Nephron progenitor cell (in vitro differentiated cells): Measurements from ENCODE around the gene PFDN1.
A peak's percentile ranks its signal among the peaks of the same experiment; 100 is the strongest.

Experiments used
- DNase-seq: peaks from one replicate; pipeline ENCODE4 v3.0.0; 2021
- H3K27ac Mint-ChIP-seq: 2 replicates; pipeline ENCODE4 v1.8.0; 2021; ENCODE audit warnings: mild to moderate bottlenecking, moderate library complexity, mixed read lengths
- H3K27me3 Mint-ChIP-seq: 2 replicates; pipeline ENCODE4 v1.8.0; 2021; ENCODE audit warnings: mild to moderate bottlenecking, low read depth, mixed read lengths; ENCODE audit not compliant: poor library complexity
- H3K36me3 Mint-ChIP-seq: 2 replicates; pipeline ENCODE4 v1.8.0; 2021; ENCODE audit warnings: low read depth, mixed read lengths
- H3K4me1 Mint-ChIP-seq: 2 replicates; pipeline ENCODE4 v1.8.0; 2021; ENCODE audit warnings: mixed read lengths
- H3K4me3 Mint-ChIP-seq: 2 replicates; pipeline ENCODE4 v1.8.0; 2021; ENCODE audit warnings: mild to moderate bottlenecking, moderate library complexity, mixed read lengths
- H3K9me3 Mint-ChIP-seq: 2 replicates; pipeline ENCODE4 v1.8.0; 2021; ENCODE audit warnings: mild to moderate bottlenecking, moderate library complexity, mixed read lengths
- TF ChIP-seq, protein P1 (sequence below): fragments of 200-600 bp; sonication (generic); IDR thresholded peaks from 2 replicates; pipeline ENCODE4 v1.5.0; 2021; ENCODE audit warnings: antibody characterized with exemption

PFDN1 gene

DNA sequence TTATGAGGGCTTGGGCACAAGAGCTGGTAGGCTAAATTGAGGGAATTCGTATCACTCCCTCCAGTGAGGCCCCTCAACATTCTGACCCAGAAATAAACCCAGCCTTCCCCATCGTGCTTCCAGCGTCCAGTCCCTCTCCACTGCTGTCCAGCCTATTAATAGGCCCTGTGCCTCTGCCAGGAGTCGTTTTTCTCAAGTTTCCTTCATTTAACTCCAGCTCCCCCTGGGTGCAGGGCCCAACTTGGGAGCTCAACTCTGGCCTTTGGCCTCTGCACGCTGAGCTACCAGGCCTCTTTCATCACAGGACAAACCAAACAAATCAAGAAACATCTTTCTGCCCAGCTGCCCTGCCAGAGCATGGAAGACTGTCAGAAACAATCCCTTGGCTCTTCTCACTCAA lies 33.5 kb upstream of the PFDN1 start:
- peaks cover 11% of the 10 kb centered on the region for H3K27me3 Mint-ChIP-seq
- H3K4me3 Mint-ChIP-seq: peak overlapping the region; percentile 10

GRCh38 chr5:140331638-140332037 lies 28.7 kb upstream of the PFDN1 start:
- Mint-ChIP-seq H3K9me3 (no peaks in the 10 kb centered on the region), H3K27ac (no peak overlapping the region), H3K4me1 (peaks cover 47% of the 10 kb centered on the region), H3K27me3 (peaks cover 8% of the 10 kb centered on the region), H3K4me3 (no peak overlapping the region), H3K36me3 (no peaks in the 10 kb centered on the region)
- TF ChIP-seq, protein P1, sequence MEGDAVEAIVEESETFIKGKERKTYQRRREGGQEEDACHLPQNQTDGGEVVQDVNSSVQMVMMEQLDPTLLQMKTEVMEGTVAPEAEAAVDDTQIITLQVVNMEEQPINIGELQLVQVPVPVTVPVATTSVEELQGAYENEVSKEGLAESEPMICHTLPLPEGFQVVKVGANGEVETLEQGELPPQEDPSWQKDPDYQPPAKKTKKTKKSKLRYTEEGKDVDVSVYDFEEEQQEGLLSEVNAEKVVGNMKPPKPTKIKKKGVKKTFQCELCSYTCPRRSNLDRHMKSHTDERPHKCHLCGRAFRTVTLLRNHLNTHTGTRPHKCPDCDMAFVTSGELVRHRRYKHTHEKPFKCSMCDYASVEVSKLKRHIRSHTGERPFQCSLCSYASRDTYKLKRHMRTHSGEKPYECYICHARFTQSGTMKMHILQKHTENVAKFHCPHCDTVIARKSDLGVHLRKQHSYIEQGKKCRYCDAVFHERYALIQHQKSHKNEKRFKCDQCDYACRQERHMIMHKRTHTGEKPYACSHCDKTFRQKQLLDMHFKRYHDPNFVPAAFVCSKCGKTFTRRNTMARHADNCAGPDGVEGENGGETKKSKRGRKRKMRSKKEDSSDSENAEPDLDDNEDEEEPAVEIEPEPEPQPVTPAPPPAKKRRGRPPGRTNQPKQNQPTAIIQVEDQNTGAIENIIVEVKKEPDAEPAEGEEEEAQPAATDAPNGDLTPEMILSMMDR: no peak
- no peak for DNase-seq

More for the DNA sequence above, 33.5 kb upstream of the PFDN1 start:
- H3K9me3 Mint-ChIP-seq: no peaks in the 10 kb centered on the region
- no peak for DNase-seq
- peak overlapping the region; percentile 91 for H3K27ac Mint-ChIP-seq
- H3K4me1 Mint-ChIP-seq: peaks cover 18% of the 10 kb centered on the region
- TF ChIP-seq, protein P1: no peak
- no peaks in the 10 kb centered on the region for H3K36me3 Mint-ChIP-seq

- Mint-ChIP-seq H3K27me3 (peaks cover 6% of the 10 kb centered on the region), H3K4me3 (no peak overlapping the region), H3K9me3 (no peaks in the 10 kb centered on the region), H3K27ac (peak overlapping the region; percentile 51), H3K4me1 (peaks cover 47% of the 10 kb centered on the region), H3K36me3 (no peaks in the 10 kb centered on the region)
- DNase-seq: no peak
- TF ChIP-seq, protein P1: no peak
Observed at GRCh38 chr5:140329739-140330481, 27.0 kb upstream of the PFDN1 start.

- DNase-seq: no peak
Observed at GRCh38 chr5:140328036-140328764, 25.3 kb upstream of the PFDN1 start.

DNA sequence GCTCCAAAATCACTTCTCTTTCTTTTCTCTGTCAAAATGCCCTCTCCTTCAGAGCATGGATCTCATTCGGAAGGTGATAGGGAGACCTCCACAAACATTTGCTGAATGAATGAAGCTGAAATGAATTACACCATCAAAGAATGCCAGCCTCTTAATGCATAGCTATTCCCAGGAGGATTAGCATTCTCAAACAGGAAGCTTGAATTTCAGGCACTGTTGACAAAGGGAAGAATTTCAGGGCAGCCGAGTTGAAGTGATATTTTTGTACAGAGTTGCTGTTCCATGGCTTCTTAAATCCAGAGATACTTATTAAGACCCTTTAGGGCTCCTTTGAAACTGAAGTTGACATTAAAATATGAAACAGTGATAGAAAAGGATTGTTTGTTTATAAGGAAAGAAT lies 24.7 kb upstream of the PFDN1 start:
- peak overlapping the region; percentile 23 for H3K27ac Mint-ChIP-seq
- peaks cover 68% of the 10 kb centered on the region for H3K4me1 Mint-ChIP-seq
- no peak for DNase-seq
- H3K27me3 Mint-ChIP-seq: no peaks in the 10 kb centered on the region
- TF ChIP-seq, protein P1: no peak
- H3K9me3 Mint-ChIP-seq: no peaks in the 10 kb centered on the region
- H3K36me3 Mint-ChIP-seq: no peaks in the 10 kb centered on the region
- no peak overlapping the region for H3K4me3 Mint-ChIP-seq

More at GRCh38 chr5:140328036-140328764, 25.3 kb upstream of the PFDN1 start:
- H3K27ac Mint-ChIP-seq: peak overlapping the region; percentile 87
- peaks cover 63% of the 10 kb centered on the region for H3K4me1 Mint-ChIP-seq
- H3K27me3 Mint-ChIP-seq: no peaks in the 10 kb centered on the region
- no peak overlapping the region for H3K4me3 Mint-ChIP-seq
- no peaks in the 10 kb centered on the region for H3K36me3 Mint-ChIP-seq
- no peaks in the 10 kb centered on the region for H3K9me3 Mint-ChIP-seq
- TF ChIP-seq, protein P1: no peak
